A673 (cell line): ENCODE data around the gene FTO. TPM values are rescaled to one million over a fixed set of nuclear protein-coding genes. Genes with fewer than 3 reads are reported as not detected.

ENCODE experiments used
- BruUV-seq: library from RNA; stranded (reverse); fragments of 400-500 nt; replicated peaks from 2 replicates; lab custom pipeline; 2021; lab: Mats Ljungman, UMichigan
- CTCF ChIA-PET: fragments of 300-600 bp; sonication (Branson Sonifier 250); formaldehyde crosslinking; loops from one replicate; lab custom pipeline; 2022; ENCODE audit warnings: antibody characterized with exemption; lab: Charles Lee
- POLR2A ChIA-PET: fragments of 300-600 bp; sonication (Branson Sonifier 250); formaldehyde crosslinking; loops from one replicate; lab custom pipeline; 2022; ENCODE audit warnings: antibody characterized with exemption; ENCODE audit not compliant: low non-redundant PET; lab: Charles Lee
- DNase-seq: peaks from one replicate; pipeline ENCODE4 v3.0.0-alpha.2; 2015; ENCODE audit warnings: low spot score
- H3K27ac ChIP-seq: fragments of 200-600 bp; sonication (generic); 2 replicates; pipeline ENCODE4 v1.5.1; 2016; ENCODE audit warnings: mixed run types, low read depth, mild to moderate bottlenecking, mixed read lengths, antibody characterized with exemption, low read length; ENCODE audit not compliant: poor library complexity, severe bottlenecking
- H3K27me3 ChIP-seq: fragments of 200-600 bp; sonication (generic); replicated peaks from 2 replicates; pipeline ENCODE4 v1.6.1; 2017; ENCODE audit warnings: mixed run types, low read depth, mild to moderate bottlenecking, mixed read lengths, antibody characterized with exemption, low read length; ENCODE audit not compliant: insufficient read depth, poor library complexity
- H3K36me3 ChIP-seq: fragments of 200-600 bp; sonication (generic); 2 replicates; pipeline ENCODE4 v1.6.1; 2016; ENCODE audit warnings: mixed run types, mild to moderate bottlenecking, mixed read lengths, antibody characterized with exemption, low read length; ENCODE audit not compliant: insufficient read depth, poor library complexity, severe bottlenecking
- H3K4me1 ChIP-seq: fragments of 200-600 bp; sonication (generic); 2 replicates; pipeline ENCODE4 v1.6.1; 2017; ENCODE audit warnings: mixed run types, mild to moderate bottlenecking, mixed read lengths, antibody characterized with exemption, low read length; ENCODE audit not compliant: insufficient read depth, poor library complexity, severe bottlenecking
- H3K4me3 ChIP-seq: fragments of 200-600 bp; sonication (generic); 2 replicates; pipeline ENCODE4 v1.5.1; 2016; ENCODE audit warnings: low read depth, mixed run types, mild to moderate bottlenecking, mixed read lengths, low read length; ENCODE audit not compliant: poor library complexity, severe bottlenecking
- H3K9me3 ChIP-seq: fragments of 200-600 bp; sonication (generic); 2 replicates; pipeline ENCODE4 v1.6.1; 2016; ENCODE audit warnings: mixed run types, low read depth, mild to moderate bottlenecking, mixed read lengths, antibody characterized with exemption, low read length; ENCODE audit not compliant: poor library complexity, severe bottlenecking
- EZH2 ChIP-seq: fragments of 200-600 bp; sonication (generic); IDR thresholded peaks from 2 replicates; pipeline ENCODE4 v1.6.1; 2017; ENCODE audit warnings: borderline replicate concordance, low read depth, mild to moderate bottlenecking, mixed read lengths, antibody characterized with exemption, low read length; ENCODE audit not compliant: poor library complexity, severe bottlenecking
- intact Hi-C: fragments of 100-400 bp; cut with micrococcal nuclease; formaldehyde crosslinking; loops from one replicate; pipeline ENCODE4 v1.10.0; 2022; ENCODE audit not compliant: unreplicated experiment
- total RNA-seq: library from RNA; stranded (reverse); gene quantifications from 2 replicates; pipeline ENCODE4 v1.2.3, GENCODE V29; 2021
- TF ChIP-seq, protein P1 (sequence below): fragments of 300-800, 200-600 bp; sonication (generic); conservative IDR thresholded peaks from 2 replicates; pipeline ENCODE4 v1.5.1; 2017; ENCODE audit warnings: low read depth, mild to moderate bottlenecking, antibody characterized with exemption, low read length, moderate library complexity, mixed read lengths

The FTO gene
- total RNA-seq, 1 experiment from 2014 or later = 73.4 TPM

DNA sequence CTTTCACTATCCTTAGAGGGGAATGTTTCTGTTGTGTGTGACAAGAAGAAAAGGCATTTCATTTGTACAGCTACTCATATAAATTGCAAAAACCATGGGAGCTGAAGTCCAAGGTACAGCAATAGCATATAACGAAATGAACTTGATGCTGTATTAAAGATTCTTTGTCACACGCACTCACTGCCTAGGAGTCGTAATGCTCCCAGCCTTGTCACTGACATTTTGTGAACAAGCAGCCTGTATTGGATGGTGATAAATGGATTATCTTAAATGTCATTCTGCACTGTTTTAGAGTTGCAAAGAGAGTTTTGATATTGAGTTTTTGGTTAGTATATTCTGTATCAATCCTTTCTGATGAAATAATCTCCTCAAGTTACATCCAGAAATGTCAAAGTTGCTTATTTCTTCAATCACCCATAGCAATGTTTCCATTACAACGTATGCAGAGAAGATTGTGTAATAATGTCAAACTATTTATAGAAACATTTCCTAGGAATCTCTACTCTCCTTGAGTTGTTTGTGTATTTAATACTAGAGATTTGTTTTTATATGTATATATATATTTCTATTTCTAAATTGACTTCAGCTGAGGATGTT is 270.6 kb downstream of the FTO start:
- no peak for TF ChIP-seq EZH2
- TF ChIP-seq, protein P1, sequence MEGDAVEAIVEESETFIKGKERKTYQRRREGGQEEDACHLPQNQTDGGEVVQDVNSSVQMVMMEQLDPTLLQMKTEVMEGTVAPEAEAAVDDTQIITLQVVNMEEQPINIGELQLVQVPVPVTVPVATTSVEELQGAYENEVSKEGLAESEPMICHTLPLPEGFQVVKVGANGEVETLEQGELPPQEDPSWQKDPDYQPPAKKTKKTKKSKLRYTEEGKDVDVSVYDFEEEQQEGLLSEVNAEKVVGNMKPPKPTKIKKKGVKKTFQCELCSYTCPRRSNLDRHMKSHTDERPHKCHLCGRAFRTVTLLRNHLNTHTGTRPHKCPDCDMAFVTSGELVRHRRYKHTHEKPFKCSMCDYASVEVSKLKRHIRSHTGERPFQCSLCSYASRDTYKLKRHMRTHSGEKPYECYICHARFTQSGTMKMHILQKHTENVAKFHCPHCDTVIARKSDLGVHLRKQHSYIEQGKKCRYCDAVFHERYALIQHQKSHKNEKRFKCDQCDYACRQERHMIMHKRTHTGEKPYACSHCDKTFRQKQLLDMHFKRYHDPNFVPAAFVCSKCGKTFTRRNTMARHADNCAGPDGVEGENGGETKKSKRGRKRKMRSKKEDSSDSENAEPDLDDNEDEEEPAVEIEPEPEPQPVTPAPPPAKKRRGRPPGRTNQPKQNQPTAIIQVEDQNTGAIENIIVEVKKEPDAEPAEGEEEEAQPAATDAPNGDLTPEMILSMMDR = no peak
- CTCF ChIA-PET = no interaction called here
- POLR2A ChIA-PET = no interaction called here
- no peaks in the 10 kb centered on the region for H3K27me3 ChIP-seq
- no peak overlapping the region for H3K4me3 ChIP-seq
- no peaks in the 10 kb centered on the region for H3K36me3 ChIP-seq
- no peak overlapping the region for H3K27ac ChIP-seq
- H3K4me1 ChIP-seq = peaks cover 12% of the 10 kb centered on the region
- H3K9me3 ChIP-seq = no peaks in the 10 kb centered on the region
- intact Hi-C loops = no loop called here
- BruUV-seq = no TSS peak
- DNase-seq = no peak

DNA sequence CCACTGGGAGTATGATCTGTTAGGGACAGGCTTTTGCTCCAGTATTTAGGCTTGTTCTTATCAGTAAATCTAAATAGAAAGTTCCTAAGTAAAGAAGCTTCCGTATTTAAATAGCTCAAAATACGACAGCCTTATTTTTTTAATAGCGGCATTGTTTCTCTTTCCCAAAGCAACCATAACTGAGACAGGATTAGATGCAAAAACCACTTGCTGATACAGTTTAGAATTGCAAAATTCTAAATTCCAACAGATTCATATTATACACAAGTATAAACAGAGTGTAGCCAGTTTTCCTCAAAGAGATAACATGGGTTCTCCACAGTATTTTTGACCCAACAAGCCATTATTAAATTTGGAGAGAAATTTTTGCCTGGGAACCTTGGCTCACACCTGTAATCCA is 276.7 kb downstream of the FTO start:
- POLR2A ChIA-PET = no interaction called here
- Histone ChIP-seq H3K27me3 (no peaks in the 10 kb centered on the region), H3K27ac (no peak overlapping the region), H3K4me3 (no peak overlapping the region), H3K36me3 (no peaks in the 10 kb centered on the region), H3K4me1 (no peaks in the 10 kb centered on the region), H3K9me3 (no peaks in the 10 kb centered on the region)
- DNase-seq = no peak
- intact Hi-C loops = no loop called here
- no TSS peak for BruUV-seq
- CTCF ChIA-PET = no interaction called here
- TF ChIP-seq, protein P1 = no peak
- no peak for TF ChIP-seq EZH2

DNA sequence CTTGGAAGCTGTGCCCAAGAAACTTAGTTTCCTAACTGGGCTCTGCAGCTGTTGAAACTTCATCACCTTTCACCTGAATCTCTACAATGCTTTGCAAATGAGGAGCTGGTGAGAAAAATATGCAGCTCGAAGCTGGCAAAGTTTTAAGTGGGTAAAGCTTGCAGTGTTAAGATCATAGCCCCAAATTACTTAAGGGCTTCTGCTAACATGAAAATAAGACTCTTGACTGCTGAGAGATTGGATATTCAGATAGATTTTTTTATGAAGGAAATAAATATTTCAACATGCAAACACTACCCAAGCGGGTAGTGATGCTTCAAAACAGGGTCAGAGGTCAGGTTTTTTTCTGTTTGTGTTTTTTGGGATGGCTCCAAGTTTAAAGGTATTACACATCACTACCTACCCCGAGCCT is 278.7 kb downstream of the FTO start:
- ChIA-PET CTCF (no interaction called here), POLR2A (no interaction called here)
- BruUV-seq = no TSS peak
- TF ChIP-seq EZH2 = no peak
- TF ChIP-seq, protein P1 = no peak
- Histone ChIP-seq H3K4me3 (no peak overlapping the region), H3K9me3 (no peaks in the 10 kb centered on the region), H3K4me1 (no peaks in the 10 kb centered on the region), H3K27ac (no peak overlapping the region), H3K27me3 (no peaks in the 10 kb centered on the region), H3K36me3 (no peaks in the 10 kb centered on the region)
- intact Hi-C loops = no loop called here
- no peak for DNase-seq
